Measurements from ENCODE around the gene ZEB2.

The ZEB2 gene

DNA sequence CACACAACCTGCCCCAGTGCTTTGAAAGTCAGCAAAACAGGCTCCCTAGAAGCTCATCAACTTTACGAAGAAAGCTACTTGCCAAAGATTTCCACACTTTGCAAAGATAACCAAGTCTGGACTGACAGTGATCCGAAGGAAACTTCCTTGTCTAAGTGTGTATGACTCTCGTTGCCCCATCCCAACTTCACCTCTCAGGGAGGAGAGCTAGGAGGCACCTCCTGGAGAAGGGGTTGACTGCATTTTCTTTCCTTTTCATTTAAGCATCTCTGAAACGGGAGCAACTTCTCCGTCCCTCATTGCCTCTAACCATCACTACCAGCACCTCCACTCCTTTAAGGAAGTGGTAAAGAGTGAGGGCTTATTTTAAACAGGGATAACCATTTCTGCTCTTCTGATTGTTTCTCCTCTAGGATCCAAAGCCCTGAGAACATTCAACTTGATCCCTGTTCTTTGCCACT, 7.0 kb downstream of the ZEB2 start:
- TF ChIP-seq, protein P1, sequence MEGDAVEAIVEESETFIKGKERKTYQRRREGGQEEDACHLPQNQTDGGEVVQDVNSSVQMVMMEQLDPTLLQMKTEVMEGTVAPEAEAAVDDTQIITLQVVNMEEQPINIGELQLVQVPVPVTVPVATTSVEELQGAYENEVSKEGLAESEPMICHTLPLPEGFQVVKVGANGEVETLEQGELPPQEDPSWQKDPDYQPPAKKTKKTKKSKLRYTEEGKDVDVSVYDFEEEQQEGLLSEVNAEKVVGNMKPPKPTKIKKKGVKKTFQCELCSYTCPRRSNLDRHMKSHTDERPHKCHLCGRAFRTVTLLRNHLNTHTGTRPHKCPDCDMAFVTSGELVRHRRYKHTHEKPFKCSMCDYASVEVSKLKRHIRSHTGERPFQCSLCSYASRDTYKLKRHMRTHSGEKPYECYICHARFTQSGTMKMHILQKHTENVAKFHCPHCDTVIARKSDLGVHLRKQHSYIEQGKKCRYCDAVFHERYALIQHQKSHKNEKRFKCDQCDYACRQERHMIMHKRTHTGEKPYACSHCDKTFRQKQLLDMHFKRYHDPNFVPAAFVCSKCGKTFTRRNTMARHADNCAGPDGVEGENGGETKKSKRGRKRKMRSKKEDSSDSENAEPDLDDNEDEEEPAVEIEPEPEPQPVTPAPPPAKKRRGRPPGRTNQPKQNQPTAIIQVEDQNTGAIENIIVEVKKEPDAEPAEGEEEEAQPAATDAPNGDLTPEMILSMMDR (IDR thresholded peaks at IDR 0.05; ENCODE audit: low read depth, low read length), result no peak
- no peak for DNase-seq (ENCODE audit: extremely low read depth, low read depth)

DNA sequence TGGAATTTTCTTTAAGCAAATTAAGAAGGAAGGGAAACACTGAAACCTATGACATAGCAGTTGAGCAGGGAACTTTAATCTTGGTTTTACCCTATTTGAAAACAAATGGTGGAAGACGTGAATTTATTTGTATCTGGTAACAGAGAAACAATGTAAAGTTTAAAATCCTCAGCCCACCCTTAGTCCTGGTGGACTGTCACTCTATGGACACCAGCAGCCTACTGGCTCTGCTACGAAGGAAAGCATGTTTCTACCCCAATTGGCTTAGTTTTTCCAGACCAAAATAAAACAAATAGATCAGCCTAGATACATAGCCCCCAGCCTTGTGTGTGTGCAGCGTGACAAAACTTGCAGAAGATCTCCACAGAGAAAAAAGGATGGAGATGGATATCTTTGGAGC, 7.4 kb downstream of the ZEB2 start:
- no peak for DNase-seq (ENCODE audit: extremely low read depth, low read depth)
- TF ChIP-seq, protein P1 (IDR thresholded peaks at IDR 0.05; ENCODE audit: low read depth, low read length), result no peak

DNA sequence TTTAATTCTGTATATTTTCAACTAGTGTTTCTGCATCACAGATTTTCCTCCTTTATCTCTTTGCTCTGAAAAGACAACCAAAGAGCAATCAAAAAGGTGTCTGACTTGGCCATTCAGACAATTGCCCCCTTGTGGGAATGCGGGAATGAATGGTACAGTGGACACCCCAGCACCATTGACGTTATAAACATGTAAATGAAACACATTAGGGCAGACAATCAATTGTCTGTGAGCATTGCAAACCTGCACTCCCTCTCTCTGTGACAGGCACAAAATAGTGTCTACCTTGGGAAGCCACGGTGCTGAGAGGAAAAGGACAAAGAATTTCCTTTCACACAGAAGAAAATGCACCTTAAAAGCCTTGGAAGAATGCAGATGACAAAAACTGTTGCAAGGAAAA, 8.0 kb downstream of the ZEB2 start:
- DNase-seq (ENCODE audit: extremely low read depth, low read depth), result no peak
- TF ChIP-seq, protein P1 (IDR thresholded peaks at IDR 0.05; ENCODE audit: low read depth, low read length), result peak; percentile 10

DNA sequence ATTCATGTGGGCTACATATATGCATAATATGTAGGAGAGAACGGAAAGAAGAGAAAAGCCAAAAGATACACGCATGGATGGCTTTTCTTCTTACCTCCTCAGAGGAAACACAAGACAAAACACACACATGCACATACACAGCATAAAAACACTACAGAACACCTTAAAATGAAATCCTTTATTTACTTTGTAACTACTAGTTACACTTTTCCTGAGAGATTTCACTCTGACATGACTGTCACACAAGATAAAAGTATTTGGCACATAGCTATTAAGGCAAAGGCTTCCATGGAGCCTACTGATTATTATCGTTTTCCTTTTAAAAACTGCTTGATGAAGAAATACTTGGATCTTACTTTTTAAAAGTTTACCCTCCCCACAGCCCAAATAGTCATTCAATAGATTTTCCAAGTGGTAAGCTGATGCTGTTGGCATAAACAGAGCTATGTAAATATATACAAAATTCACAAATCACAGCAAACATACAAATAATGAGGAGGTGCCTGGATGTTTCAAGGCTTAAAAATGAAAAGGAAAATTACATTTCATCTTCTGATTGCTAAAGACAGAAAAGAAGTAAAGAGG, 8.6 kb downstream of the ZEB2 start:
- DNase-seq (ENCODE audit: extremely low read depth, low read depth), result no peak
- TF ChIP-seq, protein P1 (IDR thresholded peaks at IDR 0.05; ENCODE audit: low read depth, low read length), result no peak

DNA sequence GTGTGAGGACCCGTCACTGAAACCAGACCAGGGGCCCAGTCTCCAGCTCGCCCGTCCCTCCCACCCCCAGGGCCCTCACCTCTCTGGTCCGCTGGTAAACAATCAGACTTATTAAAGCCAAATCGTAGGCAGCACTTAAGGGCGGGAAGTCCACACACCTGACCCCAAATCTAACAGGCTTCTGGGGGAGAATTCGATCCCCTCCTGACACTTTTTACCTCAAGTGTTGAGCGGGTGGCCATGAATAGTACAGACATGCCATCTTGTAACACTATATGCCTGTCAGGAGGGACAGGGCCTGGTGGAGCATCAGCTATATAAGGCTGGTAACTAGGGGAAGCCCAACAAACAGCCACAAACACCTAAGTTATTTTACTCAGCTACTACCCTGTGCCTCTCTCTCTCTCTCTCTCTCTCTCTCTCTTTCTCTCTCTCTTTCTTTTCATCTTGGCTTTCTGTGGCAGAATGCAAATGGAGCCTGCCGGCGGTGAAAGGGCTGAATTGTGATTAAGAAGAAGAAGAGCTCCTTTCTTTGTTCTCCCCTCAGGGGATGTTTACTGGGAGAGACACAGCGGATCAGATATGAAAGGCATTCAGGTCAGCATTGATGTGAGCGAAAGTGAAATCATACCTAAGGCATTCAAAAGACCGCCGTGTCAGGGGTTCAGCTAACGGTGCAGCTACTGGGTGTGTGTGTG, 9.5 kb downstream of the ZEB2 start:
- DNase-seq (ENCODE audit: extremely low read depth, low read depth), result no peak
- TF ChIP-seq, protein P1 (IDR thresholded peaks at IDR 0.05; ENCODE audit: low read depth, low read length), result no peak

DNA sequence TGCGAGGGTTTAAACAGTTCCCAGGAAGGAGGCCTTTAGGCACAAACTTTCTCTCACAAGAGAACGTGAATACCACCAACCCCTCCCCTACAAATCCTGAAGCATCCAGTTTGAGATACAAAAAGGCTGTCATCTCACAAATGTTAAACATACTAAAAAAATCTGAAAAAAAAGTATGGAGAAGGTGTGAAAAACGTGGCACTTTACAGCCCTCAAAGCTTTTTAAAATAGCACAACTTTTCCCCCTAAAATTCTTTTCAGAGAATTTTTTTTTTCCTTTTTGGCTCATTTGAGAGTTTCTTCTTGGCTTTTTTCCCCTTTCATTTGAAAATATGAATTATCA, 10.1 kb downstream of the ZEB2 start:
- DNase-seq (ENCODE audit: extremely low read depth, low read depth), result no peak
- TF ChIP-seq, protein P1 (IDR thresholded peaks at IDR 0.05; ENCODE audit: low read depth, low read length), result no peak

DNA sequence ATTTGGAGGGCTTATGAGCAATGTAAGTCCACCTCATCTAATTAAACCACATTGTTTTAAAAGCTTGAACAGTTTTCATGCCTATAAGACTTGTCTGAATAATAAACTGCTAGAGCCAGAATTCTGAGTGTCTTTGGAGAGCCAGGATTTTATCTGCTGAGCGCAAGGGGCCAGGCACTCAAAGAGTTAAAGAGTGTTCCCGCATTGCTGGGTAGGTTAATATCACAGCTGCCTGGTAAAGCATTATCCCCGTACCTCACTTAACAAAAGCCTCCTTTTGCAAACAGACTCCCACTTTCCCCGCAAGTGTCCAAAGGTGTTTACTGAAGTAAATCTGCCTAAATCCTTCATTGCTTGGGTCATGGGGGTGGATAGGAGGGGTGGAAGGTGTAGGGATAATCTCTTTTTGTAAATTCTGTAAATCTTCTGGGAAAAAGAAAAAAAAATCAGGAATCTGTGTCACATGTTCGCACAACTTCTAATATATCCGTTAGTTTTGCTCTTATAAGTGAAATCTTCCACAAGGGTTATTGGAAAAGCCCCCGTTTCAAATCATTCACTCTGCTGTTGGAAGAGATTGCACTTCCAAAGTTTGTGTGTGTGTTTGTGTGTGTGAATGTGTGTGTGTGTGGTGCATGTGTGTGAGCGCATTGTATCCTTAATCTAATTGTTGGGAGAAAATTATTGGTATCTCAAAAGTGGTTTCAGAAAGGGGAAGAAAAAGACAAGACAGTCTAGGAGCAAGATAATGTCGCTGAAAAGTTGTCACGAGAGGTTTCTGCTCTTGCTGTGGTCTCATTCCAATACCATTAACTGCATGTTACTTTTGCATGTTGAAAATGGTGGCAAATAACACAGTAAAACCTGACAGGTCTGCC, 10.7 kb downstream of the ZEB2 start:
- TF ChIP-seq, protein P1 (IDR thresholded peaks at IDR 0.05; ENCODE audit: low read depth, low read length), result no peak
- no peak for DNase-seq (ENCODE audit: extremely low read depth, low read depth)

Data from AG09319 (cell line).